Glutamatergic neuron (in vitro differentiated cells): ENCODE results near the gene L3MBTL4. TPM values are rescaled to one million over a fixed set of nuclear protein-coding genes. Genes with fewer than 3 reads are reported as not detected.

Experiments used
- DNase-seq: peaks from one replicate; pipeline ENCODE4 v3.0.0; 2022
- H3K27ac Mint-ChIP-seq: one replicate; pipeline ENCODE4 v1.8.0; 2020; ENCODE audit warnings: mild to moderate bottlenecking, mixed read lengths, inconsistent platforms; ENCODE audit not compliant: unreplicated experiment
- H3K27me3 Mint-ChIP-seq: one replicate; pipeline ENCODE4 v1.8.0; 2020; ENCODE audit warnings: mild to moderate bottlenecking, moderate library complexity, mixed read lengths, inconsistent platforms; ENCODE audit not compliant: unreplicated experiment
- H3K36me3 Mint-ChIP-seq: one replicate; pipeline ENCODE4 v1.8.0; 2020; ENCODE audit warnings: mild to moderate bottlenecking, mixed read lengths, inconsistent platforms; ENCODE audit not compliant: unreplicated experiment
- H3K4me1 Mint-ChIP-seq: one replicate; pipeline ENCODE4 v1.8.0; 2020; ENCODE audit warnings: mild to moderate bottlenecking, low read depth, mixed read lengths, inconsistent platforms; ENCODE audit not compliant: unreplicated experiment
- H3K4me3 Mint-ChIP-seq: one replicate; pipeline ENCODE4 v1.8.0; 2020; ENCODE audit warnings: mild to moderate bottlenecking, mixed read lengths, inconsistent platforms; ENCODE audit not compliant: unreplicated experiment
- H3K9me3 Mint-ChIP-seq: one replicate; pipeline ENCODE4 v1.8.0; 2020; ENCODE audit warnings: mild to moderate bottlenecking, moderate library complexity, mixed read lengths, inconsistent platforms; ENCODE audit not compliant: unreplicated experiment
- CTCF ChIP-seq: fragments of 200-600 bp; sonication (generic); IDR thresholded peaks from one replicate; pipeline ENCODE4 v1.5.0; 2021; ENCODE audit not compliant: partially characterized antibody, unreplicated experiment
- total RNA-seq: library from RNA; stranded (reverse); fragmentation: NEBNext Ultra II Directional; extraction: Animal tissue kit (Norgen Biotek cat#: 25700); gene quantifications from one replicate; pipeline ENCODE4 v1.2.1, GENCODE V29; 2021; ENCODE audit not compliant: unreplicated experiment

The L3MBTL4 gene
- total RNA-seq, 1 donor from 2014 or later = 0.32 TPM

GRCh38 chr18:6441200-6441599 is 26.5 kb upstream of the L3MBTL4 start:
- DNase-seq = no peak
- no peak for TF ChIP-seq CTCF
- Mint-ChIP-seq H3K36me3 (no peaks in the 10 kb centered on the region), H3K9me3 (no peaks in the 10 kb centered on the region), H3K27ac (no peak overlapping the region), H3K4me3 (no peak overlapping the region), H3K4me1 (no peaks in the 10 kb centered on the region), H3K27me3 (no peaks in the 10 kb centered on the region)

GRCh38 chr18:6437937-6438818 is 23.5 kb upstream of the L3MBTL4 start:
- Mint-ChIP-seq H3K4me1 (no peaks in the 10 kb centered on the region), H3K36me3 (no peaks in the 10 kb centered on the region), H3K9me3 (peaks cover 2% of the 10 kb centered on the region), H3K27me3 (no peaks in the 10 kb centered on the region), H3K27ac (no peak overlapping the region), H3K4me3 (no peak overlapping the region)
- no peak for TF ChIP-seq CTCF
- no peak for DNase-seq

- Mint-ChIP-seq H3K27me3 (no peaks in the 10 kb centered on the region), H3K4me3 (no peak overlapping the region), H3K27ac (no peak overlapping the region), H3K9me3 (peaks cover 2% of the 10 kb centered on the region), H3K36me3 (no peaks in the 10 kb centered on the region), H3K4me1 (no peaks in the 10 kb centered on the region)
- TF ChIP-seq CTCF = no peak
- no peak for DNase-seq
These were observed 21.0 kb upstream of the L3MBTL4 start for GRCh38 chr18:6435731-6436130.

- Mint-ChIP-seq H3K4me1 (no peaks in the 10 kb centered on the region), H3K4me3 (no peak overlapping the region), H3K36me3 (no peaks in the 10 kb centered on the region), H3K27ac (no peak overlapping the region), H3K9me3 (peaks cover 2% of the 10 kb centered on the region), H3K27me3 (no peaks in the 10 kb centered on the region)
- no peak for DNase-seq
- TF ChIP-seq CTCF = no peak
These were observed 20.4 kb upstream of the L3MBTL4 start for GRCh38 chr18:6434987-6435709.

GRCh38 chr18:6434481-6434880 is 19.8 kb upstream of the L3MBTL4 start:
- H3K27me3 Mint-ChIP-seq = no peaks in the 10 kb centered on the region
- no peak overlapping the region for H3K27ac Mint-ChIP-seq
- no peak for TF ChIP-seq CTCF
- H3K4me3 Mint-ChIP-seq = no peak overlapping the region
- peaks cover 2% of the 10 kb centered on the region for H3K9me3 Mint-ChIP-seq
- DNase-seq = no peak
- H3K4me1 Mint-ChIP-seq = no peaks in the 10 kb centered on the region
- no peaks in the 10 kb centered on the region for H3K36me3 Mint-ChIP-seq
